ENCODE measurements around the gene PIMREG. TPM values are rescaled to one million over a fixed set of nuclear protein-coding genes. Genes with fewer than 3 reads are reported as not detected.

PIMREG gene
- total RNA-seq, 1 experiment from 2014 or later = 46.6 TPM

DNA sequence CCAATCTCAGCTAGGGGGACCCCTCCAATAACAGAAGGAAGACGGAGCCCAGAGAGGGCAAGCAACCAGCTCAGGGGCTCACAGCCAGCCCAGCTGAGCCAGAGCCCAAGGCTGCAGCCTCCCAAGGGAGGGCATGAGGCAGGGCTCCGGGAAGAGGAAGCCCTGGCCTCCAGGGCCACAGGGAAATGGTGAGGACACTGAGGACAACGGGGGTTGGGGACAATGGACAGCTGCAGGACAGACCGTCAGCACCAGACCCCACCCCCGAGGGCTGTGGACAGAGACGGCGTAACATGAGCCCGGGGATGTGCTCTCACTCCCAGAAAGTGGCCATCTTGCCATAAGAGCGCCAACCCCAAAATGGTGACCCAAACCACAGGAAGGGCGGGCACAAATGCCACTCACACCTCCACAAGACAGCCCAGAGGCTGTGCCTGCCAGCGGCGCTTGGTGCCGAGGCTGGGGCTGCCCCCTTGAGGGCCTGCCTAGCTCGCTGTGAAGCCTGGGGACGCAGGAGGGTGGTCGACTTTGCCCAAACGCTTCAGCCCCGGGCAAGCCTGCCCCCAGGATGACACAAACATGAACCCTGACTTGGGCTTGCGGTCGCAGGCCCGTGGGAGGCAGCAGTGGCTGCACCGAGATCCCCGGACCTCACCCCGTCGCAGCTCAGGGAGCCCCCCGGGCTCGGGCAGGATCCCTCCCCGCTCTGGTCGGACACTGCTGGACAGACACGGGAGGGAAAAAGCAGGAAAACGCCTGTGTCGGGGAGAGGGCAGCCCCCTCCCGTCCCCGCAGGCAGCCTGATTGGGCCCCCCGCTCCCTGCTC, 10.5 kb downstream of the PIMREG start:
- Histone ChIP-seq H3K36me3 (no peaks in the 10 kb centered on the region), H3K27me3 (no peaks in the 10 kb centered on the region), H3K4me3 (no peak overlapping the region), H3K9me3 (no peaks in the 10 kb centered on the region)
- DNase-seq = no peak

DNA sequence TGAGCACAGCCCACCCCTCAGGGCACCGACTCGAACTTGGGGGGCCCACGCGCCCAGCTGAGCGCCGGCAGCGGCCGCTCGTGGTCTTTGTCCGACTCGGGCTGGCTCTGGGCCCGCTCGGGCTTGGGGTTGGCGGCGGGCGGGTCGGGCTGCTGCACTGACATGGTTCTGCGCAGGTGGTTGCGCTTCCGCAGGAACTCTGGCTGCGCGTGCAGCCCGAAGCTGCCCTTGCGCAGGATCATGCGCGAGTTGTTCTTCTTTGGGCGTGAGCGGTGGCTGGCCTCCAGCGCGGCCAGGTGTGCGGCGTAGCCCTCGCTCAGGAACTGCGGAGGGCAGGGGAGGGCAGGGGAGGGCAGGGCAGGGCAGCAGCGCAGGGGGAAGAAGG, 11.1 kb downstream of the PIMREG start:
- Histone ChIP-seq H3K36me3 (no peaks in the 10 kb centered on the region), H3K4me3 (no peak overlapping the region), H3K9me3 (no peaks in the 10 kb centered on the region), H3K27me3 (no peaks in the 10 kb centered on the region)
- DNase-seq = no peak

DNA sequence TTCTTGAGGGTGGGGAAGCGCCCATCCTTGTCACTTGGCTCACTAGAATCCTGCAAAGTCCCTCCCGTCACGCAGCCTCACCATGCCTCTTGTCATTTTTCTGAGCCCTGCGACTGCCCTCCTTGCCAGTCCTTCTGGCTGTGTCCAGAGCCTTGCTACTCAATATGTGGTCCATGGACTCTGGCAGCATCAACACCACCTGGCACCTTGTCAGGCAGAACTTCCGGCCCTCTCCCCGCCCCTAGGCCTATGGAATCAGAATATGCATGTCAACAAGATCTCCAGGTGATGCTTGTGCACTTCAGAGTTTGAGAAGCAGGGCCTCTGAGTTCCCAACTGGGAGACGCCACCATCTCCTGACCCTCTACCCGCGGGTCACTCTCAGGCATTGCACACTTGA, 12.1 kb downstream of the PIMREG start:
- no peak for DNase-seq
- H3K27me3 ChIP-seq = no peaks in the 10 kb centered on the region
- H3K4me3 ChIP-seq = no peak overlapping the region
- no peaks in the 10 kb centered on the region for H3K9me3 ChIP-seq
- no peaks in the 10 kb centered on the region for H3K36me3 ChIP-seq

DNA sequence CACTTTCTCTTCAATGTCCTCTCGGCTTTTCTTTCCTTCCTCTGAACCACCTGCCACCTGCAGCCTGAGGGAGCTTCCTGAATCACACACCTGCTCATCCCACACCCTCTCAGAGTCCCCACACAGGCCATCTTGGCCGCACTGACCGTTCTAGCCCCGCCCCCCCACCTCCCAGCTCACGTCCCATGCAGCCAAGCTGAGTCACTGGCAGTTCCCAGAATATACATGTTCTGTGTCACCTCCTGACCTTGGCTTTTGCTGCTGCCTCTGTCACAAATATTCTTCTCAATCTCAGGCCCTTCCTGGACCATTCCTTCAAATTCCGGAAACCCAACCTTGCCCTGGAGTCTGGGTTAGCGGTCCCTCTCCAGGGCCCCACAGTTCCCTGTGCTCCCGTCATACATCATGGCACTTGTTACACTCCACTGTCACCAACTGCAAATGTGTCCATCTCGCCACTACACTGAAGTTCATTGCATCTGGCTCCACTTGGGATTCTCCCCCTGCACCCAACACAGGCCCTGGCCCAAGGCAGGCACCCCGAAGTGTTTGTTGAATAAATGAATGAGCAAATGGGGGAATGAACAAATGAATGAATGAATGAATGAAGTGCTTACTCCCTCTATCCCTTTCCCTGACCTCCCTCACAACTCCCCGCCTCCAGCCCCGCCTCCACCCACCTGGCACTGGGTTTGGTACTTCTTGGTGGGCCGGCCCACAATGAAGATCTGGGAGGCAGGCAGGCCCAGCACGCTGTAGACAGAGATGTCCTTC, 12.8 kb downstream of the PIMREG start:
- H3K27me3 ChIP-seq = no peaks in the 10 kb centered on the region
- H3K36me3 ChIP-seq = no peaks in the 10 kb centered on the region
- H3K9me3 ChIP-seq = no peaks in the 10 kb centered on the region
- no peak overlapping the region for H3K4me3 ChIP-seq
- DNase-seq = peak; percentile 56

DNA sequence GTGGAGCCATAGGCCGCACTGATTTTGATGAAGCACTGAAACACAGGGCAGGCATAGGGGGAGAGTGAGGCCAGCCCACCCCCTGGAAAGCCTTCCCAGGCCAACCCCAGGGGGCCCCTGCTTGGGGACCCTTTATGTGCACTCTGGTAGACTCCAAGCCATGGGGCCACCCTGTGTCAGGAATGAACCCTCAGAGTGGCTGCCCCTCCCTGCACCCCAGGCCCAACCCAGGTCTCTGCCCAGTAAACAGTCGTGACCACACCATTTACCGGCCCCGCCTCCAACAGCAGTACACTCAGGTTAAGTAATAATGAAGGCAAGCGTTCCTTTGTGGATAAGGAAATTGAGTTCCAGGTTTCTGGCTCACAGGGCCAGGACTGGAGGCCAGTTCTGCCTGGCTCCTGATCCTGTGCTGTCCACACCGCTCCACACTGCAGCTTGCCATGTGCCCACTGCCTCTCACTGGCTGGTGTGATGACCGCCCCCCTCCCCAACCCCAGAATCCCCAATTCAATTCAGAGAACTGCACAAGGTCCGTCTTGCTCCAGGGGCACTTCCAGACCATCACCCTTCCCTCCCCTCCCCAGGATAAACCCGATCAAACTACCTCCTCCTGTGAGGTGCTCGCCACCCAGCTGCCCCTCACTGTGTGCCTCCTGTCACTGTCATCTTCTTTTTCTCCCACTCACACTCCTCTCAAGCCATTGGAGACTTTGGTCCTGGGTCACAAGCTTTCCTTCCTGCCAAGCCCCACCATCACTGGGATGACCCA, 13.6 kb downstream of the PIMREG start:
- H3K36me3 ChIP-seq = no peaks in the 10 kb centered on the region
- H3K4me3 ChIP-seq = no peak overlapping the region
- no peaks in the 10 kb centered on the region for H3K9me3 ChIP-seq
- DNase-seq = no peak
- H3K27me3 ChIP-seq = no peaks in the 10 kb centered on the region

DNA sequence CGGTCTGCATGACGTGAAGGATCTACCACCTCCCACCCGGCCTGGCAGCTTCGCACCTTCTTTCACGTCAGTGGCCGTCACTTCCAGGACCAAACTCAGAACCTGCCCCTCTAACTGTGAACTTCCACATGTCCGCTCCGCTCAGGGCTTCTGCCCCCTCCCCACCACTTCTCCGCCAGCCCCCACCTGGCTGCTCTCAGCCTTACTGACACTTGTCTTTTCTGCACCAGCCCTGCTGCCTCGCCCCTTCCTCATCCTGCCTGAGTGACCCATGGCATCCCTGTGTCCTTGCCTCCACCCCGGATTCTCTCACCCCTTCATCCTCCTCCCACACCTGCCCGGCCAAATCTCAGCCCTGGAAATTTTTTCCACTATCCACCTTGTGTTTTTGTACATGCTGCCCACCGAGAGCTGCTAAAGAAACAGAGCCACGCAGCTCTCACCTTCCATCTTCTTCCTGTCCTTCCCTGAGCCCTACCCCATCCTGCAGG, 14.2 kb downstream of the PIMREG start:
- Histone ChIP-seq H3K4me3 (no peak overlapping the region), H3K9me3 (no peaks in the 10 kb centered on the region), H3K36me3 (no peaks in the 10 kb centered on the region), H3K27me3 (no peaks in the 10 kb centered on the region)
- DNase-seq = no peak

DNA sequence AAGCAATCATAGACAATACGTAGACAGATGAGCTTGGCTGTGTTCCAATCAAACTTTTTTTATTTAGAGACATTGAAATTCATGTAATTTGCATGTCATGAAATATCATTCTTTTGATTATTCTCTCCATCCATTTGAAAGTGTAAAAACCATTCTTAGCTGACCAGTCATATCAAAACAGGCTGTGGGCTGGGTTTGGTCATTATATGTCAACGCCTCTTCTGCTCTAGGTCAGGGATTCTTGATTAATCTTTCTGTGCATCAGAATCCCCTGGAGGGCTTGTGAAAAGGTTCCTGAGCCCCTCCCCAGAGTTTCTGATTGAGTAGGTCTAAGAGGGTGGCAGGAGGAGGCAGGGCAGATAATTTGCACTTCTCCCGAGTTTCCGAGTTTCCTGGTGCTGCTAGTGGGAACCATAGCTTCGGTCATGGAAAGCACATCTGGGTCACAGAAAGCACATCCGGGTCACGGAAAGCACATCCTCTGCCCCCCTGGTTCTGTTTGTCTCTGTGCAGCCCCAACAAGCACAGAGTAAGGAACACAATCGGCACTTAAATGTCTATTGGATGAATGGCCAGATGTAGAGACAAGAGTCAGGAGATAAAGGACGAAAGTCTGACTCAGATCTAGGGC, 16.4 kb downstream of the PIMREG start:
- Histone ChIP-seq H3K9me3 (no peaks in the 10 kb centered on the region), H3K36me3 (no peaks in the 10 kb centered on the region), H3K4me3 (no peak overlapping the region), H3K27me3 (no peaks in the 10 kb centered on the region)
- no peak for DNase-seq

DNA sequence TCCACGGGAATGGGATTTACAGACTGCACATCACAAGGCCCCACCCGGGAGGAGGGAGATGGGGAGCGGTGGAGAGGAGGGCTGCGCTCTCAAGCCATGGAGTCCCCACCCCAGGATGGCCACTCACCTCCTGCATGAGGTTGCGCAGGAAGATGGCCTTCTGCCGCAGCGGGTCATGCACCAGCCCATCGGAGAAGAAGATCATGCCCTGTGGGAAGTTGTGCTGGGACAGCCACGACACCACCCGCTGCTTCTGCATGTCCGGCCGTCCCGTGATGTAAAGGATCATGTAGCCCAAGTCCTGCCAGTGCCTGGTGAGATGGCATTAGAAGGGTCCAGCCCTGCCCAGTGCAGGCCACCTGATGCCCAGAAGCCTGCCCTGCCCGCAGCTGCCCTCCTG, 17.0 kb downstream of the PIMREG start:
- no peaks in the 10 kb centered on the region for H3K27me3 ChIP-seq
- no peaks in the 10 kb centered on the region for H3K9me3 ChIP-seq
- no peak overlapping the region for H3K4me3 ChIP-seq
- no peaks in the 10 kb centered on the region for H3K36me3 ChIP-seq
- DNase-seq = no peak

DNA sequence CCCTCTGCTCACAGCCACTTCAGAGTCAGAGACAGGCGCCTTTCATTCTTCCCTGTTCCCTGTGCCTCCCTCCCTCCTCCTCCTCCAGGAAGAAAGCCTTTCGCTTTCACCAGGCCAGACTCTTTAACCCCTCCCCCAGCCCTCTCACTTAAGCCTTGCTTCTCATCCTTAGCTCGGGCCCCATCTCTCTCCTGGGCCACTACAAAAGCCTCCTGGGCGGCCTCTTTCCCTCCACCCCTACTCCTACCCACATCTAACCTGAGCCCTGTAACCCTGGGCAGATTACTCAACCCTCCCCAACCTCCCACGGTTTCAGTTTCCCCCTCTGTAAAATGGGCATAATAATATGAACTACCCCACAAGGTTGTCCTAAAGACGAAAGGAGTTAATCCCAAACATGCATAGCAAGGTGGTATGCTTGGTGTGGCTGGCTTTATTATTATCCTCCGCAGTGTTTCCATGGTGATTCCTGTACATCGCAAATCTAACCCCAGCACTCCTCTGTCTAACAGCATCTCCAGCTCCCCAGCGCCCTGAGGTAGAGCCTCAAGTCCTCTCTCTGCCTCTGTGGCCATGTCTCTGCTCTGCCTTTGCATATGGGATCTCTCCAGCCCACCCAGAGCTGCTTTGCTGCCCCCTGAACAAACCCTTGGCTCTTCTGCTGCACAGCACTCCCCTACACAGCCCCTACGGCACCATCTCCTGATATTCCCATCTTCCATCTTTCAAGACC, 17.7 kb downstream of the PIMREG start:
- DNase-seq = no peak
- no peak overlapping the region for H3K4me3 ChIP-seq
- H3K36me3 ChIP-seq = no peaks in the 10 kb centered on the region
- no peaks in the 10 kb centered on the region for H3K27me3 ChIP-seq
- H3K9me3 ChIP-seq = no peaks in the 10 kb centered on the region

DNA sequence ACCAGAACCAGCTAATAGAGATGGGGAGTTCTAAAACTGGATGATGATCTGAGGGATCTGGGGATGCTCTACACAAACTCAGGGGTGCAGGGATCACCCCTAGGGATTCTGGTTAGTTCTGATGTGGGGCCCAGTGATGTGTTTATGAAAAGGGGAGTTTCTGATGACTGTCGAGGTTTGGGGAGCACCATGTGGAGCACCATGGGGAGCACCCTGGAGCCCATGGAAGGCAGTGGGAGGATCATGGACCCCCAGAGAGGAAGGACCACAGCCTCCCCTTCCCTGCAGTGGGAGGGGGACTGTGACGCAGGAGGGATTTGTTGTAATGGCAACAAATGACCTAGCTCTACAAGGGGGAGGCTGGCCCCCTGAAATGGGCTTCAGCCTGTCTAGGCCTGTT, 18.4 kb downstream of the PIMREG start:
- Histone ChIP-seq H3K9me3 (no peaks in the 10 kb centered on the region), H3K27me3 (no peaks in the 10 kb centered on the region), H3K4me3 (no peak overlapping the region), H3K36me3 (no peaks in the 10 kb centered on the region)
- DNase-seq = no peak

DNA sequence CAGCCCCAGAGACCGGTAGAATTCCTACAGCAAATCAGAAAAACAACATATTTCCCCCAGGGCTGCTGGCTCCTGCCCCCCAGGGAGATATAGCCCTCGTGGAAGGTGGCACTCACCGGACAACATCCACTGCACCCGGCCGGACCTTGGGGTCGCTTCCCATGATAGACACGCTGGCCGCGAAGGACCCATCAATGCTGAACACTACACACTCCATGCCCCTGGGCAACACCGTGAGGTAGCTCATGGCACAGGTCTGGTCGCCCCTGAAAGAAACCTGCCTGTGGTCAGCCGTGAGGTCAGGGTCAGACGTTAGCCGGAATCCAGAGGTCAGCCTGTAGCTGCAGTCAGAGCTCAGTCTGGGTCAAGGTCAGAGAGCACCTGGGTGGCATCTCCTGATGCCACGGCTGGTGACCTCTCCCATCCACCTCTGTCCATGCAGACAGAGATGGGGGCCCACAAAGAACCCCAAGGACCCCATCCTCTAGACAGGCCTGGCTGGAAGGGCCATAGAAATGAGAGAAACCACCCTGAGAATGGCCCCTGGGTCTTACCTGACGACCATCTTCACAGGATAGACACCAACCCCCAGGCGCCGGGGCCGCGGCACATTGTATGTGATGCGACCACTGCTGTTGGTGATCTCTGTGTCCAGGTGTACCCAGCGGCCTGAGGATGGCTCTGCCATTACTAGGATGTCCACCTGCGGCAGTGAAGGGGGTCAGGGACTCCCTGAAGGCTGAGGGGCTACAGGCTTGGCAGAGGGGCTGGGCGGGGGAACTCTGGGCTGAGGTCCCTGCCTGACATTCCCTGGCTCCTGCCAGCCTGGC, 19.6 kb downstream of the PIMREG start:
- Histone ChIP-seq H3K36me3 (no peaks in the 10 kb centered on the region), H3K4me3 (no peak overlapping the region), H3K9me3 (no peaks in the 10 kb centered on the region), H3K27me3 (no peaks in the 10 kb centered on the region)
- no peak for DNase-seq

DNA sequence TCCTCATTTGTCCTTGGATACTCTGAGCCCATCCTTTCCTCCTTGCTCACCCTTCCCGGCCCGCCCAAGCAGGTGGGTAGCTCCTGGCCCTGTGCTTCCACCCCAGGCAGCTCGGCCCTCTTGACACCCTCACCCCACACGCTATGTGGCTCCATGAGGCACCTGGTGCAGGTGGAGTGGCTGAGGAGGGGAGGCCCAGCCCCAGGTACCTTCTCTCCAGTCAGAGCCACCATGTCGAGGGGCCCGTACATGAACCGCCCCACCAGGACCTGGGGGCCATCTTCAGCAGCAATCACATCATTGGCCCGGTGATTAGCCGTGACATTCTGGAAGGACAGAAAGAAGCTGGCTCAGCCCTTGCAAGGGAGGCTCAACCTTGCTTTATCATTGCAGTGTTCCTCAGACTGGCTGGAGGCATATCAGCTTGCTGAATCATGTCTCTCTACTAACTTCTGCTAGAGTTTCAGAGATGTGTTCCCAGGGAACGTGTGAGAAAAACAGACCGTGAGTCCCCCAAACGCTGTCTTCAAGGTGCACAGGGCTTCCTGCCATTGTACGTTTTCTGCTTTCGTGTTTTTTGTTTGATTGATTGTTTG, 20.3 kb downstream of the PIMREG start:
- no peak overlapping the region for H3K4me3 ChIP-seq
- no peaks in the 10 kb centered on the region for H3K9me3 ChIP-seq
- no peaks in the 10 kb centered on the region for H3K36me3 ChIP-seq
- no peaks in the 10 kb centered on the region for H3K27me3 ChIP-seq
- no peak for DNase-seq

DNA sequence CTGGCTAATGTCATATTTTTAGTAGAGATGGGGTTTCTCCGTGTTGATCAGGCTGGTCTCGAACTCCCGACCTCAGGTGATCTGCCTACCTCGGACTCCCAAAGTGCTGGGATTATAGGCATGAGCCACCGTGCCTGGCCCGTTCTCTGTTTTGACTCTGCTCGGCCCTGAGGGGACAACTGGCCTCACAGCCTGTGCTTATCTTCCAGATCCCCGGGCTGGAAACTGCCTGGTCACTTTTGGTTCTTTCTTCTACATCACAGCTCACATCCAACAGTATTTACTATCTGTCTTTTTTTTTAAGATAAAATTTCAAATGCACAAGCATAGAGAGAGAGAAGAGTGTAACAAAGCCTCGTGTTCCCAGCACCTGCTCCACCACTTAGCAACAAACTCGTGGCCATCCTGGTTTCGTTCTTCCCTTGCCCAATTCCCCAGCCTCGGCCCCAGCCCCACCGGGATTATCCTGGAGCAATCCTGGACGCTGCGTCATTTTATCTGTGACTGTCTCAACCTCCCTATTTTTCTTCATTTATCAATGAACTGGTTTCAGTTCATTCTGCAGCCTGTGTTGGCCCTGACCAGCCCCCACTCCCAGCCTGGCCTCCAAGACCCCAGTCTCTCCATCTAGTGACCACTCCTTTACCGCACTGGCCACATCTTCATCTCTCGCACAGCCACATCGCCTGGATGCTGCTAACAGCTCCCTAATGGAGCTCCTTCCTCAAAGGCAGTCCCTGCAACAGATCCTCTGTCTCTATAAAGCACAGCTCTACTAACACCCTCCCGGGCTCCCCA, 21.1 kb downstream of the PIMREG start:
- Histone ChIP-seq H3K4me3 (no peak overlapping the region), H3K27me3 (no peaks in the 10 kb centered on the region), H3K36me3 (no peaks in the 10 kb centered on the region), H3K9me3 (no peaks in the 10 kb centered on the region)
- no peak for DNase-seq

DNA sequence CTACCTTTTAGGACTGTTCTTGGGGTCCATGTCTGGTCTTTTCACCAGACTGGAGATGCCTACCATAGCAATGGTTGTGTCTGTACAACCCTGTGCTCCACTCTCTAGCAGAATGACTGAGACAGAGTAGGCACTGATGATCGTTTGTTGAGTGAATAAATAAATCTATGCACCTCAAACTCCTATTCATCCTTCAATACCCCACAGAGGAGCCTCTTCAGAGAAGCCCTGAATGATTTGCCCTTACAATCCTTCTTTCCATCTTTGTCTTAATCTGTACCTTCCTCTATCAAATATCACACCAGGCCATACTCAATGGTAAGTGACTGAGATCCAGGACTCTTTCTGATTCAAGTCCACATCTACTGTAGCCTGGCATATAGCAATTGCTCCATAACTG, 23.3 kb downstream of the PIMREG start:
- Histone ChIP-seq H3K9me3 (no peaks in the 10 kb centered on the region), H3K27me3 (no peaks in the 10 kb centered on the region), H3K36me3 (no peaks in the 10 kb centered on the region), H3K4me3 (no peak overlapping the region)
- DNase-seq = no peak

Measured in MG63 (cell line).